DOHH2 (cell line): ENCODE results near the gene MMP21.

Source experiments
- H3F3A ChIP-seq: fragments of 200-600 bp; sonication (generic), shearing (Covaris generic); 2 replicates; pipeline ENCODE4 v1.6.0; 2016; ENCODE audit warnings: antibody characterized with exemption, mild to moderate bottlenecking; ENCODE audit not compliant: control insufficient read depth, insufficient read depth
- H3K27ac ChIP-seq: fragments of 200-600 bp; sonication (generic); 2 replicates; pipeline ENCODE4 v1.5.1; 2014; ENCODE audit warnings: low read depth, mild to moderate bottlenecking, low read length, moderate library complexity
- H3K27me3 ChIP-seq: fragments of 200-600 bp; sonication (generic); 2 replicates; pipeline ENCODE4 v1.6.1; 2014; ENCODE audit warnings: mild to moderate bottlenecking, low read length, mixed read lengths; ENCODE audit not compliant: control insufficient read depth
- H3K36me3 ChIP-seq: fragments of 200-600 bp; sonication (generic); 2 replicates; pipeline ENCODE4 v1.6.1; 2014; ENCODE audit warnings: mild to moderate bottlenecking, low read length, moderate library complexity, mixed read lengths; ENCODE audit not compliant: control insufficient read depth
- H3K4me1 ChIP-seq: fragments of 200-600 bp; sonication (generic); 2 replicates; pipeline ENCODE4 v1.6.1; 2014; ENCODE audit warnings: mild to moderate bottlenecking, low read length, mixed read lengths; ENCODE audit not compliant: control insufficient read depth
- H3K4me2 ChIP-seq: fragments of 200-600 bp; sonication (generic); 2 replicates; pipeline ENCODE4 v1.6.0; 2014; ENCODE audit warnings: mild to moderate bottlenecking, low read length, moderate library complexity
- H3K4me3 ChIP-seq: fragments of 200-600 bp; sonication (generic); 2 replicates; pipeline ENCODE4 v1.5.1; 2014; ENCODE audit warnings: mild to moderate bottlenecking, low read length, mixed read lengths
- H3K79me2 ChIP-seq: fragments of 200-600 bp; sonication (generic); 2 replicates; pipeline ENCODE4 v1.6.1; 2014; ENCODE audit warnings: mild to moderate bottlenecking, low read length, mixed read lengths; ENCODE audit not compliant: control insufficient read depth
- H3K9me2 ChIP-seq: fragments of 200-600 bp; sonication (generic); replicated peaks from 2 replicates; pipeline ENCODE4 v1.6.1; 2014; ENCODE audit warnings: mild to moderate bottlenecking, low read length, mixed read lengths; ENCODE audit not compliant: control insufficient read depth
- H3K9me3 ChIP-seq: fragments of 200-600 bp; sonication (generic); 2 replicates; pipeline ENCODE4 v1.6.1; 2014; ENCODE audit warnings: antibody characterized with exemption, low read length, mixed read lengths; ENCODE audit not compliant: control insufficient read depth, insufficient read depth
- H4K20me1 ChIP-seq: fragments of 200-600 bp; sonication (generic); 2 replicates; pipeline ENCODE4 v1.6.0; 2014; ENCODE audit warnings: low read depth, mild to moderate bottlenecking, antibody characterized with exemption, low read length, moderate library complexity; ENCODE audit not compliant: control insufficient read depth, insufficient read depth
- EZH2phosphoT487 ChIP-seq: fragments of 200-600 bp; sonication (generic); IDR thresholded peaks from 2 replicates; pipeline ENCODE4 v1.6.1; 2017; ENCODE audit warnings: borderline replicate concordance, mild to moderate bottlenecking, antibody characterized with exemption, low read length, moderate library complexity, mixed read lengths
- TF ChIP-seq, protein P1 (sequence below): fragments of 200-600 bp; sonication (generic); IDR thresholded peaks from one replicate; pipeline ENCODE4 v1.5.1; 2014; ENCODE audit warnings: antibody characterized with exemption, mild to moderate bottlenecking, low read depth, low read length; ENCODE audit not compliant: poor library complexity, severe bottlenecking

The MMP21 gene

DNA sequence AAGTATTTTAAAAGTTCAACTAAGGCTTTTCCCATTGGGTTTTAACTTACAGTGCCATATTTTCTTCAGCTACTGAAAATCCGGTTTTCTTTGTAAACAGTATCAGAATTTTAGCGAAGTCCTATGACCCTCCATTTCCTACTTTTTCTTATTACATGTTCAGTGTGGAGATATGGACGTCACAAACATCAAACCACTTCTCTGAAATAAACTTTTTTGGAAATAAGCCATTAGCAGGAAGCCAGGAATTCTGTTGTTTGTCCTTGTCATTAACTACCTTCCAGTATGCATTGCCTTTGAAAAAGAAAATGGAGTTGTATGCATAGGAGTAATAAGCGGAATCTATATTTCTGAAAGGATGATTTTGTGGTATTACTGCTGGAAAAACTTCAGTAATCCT lies 9.1 kb downstream of the MMP21 start:
- peaks cover 50% of the 10 kb centered on the region for H3K36me3 ChIP-seq

DNA sequence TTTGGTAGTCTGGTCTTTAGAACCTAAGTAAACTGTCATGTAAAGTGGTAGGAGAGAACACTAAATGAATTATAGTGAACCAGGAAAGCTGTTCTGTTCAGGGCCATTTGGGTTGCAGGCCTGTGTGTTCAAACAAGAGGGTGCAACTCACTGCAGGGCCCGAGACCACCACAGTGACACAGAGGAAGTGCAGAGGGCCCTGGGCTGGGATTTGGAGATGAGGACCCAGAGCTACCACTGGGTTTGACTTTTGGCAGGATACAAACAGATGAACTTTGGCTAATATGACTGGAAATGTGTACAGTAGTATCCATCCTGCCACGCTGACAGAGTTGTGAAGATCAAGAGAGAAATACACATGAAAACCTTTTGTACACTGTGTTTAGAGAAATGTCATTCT lies 9.8 kb downstream of the MMP21 start:
- Histone ChIP-seq H3K4me2 (no peak overlapping the region), H3K4me3 (no peak overlapping the region), H3K9me2 (no peaks in the 10 kb centered on the region), H3K79me2 (no peaks in the 10 kb centered on the region), H3K27ac (no peak overlapping the region), H3K9me3 (no peaks in the 10 kb centered on the region), H3K36me3 (peaks cover 57% of the 10 kb centered on the region), H4K20me1 (no peaks in the 10 kb centered on the region), H3K27me3 (no peaks in the 10 kb centered on the region), H3K4me1 (no peaks in the 10 kb centered on the region), H3F3A (0 out of 2 replicates have a peak, but pooled peaks cover 2% of the 10 kb centered on the region)
- TF ChIP-seq, protein P1, sequence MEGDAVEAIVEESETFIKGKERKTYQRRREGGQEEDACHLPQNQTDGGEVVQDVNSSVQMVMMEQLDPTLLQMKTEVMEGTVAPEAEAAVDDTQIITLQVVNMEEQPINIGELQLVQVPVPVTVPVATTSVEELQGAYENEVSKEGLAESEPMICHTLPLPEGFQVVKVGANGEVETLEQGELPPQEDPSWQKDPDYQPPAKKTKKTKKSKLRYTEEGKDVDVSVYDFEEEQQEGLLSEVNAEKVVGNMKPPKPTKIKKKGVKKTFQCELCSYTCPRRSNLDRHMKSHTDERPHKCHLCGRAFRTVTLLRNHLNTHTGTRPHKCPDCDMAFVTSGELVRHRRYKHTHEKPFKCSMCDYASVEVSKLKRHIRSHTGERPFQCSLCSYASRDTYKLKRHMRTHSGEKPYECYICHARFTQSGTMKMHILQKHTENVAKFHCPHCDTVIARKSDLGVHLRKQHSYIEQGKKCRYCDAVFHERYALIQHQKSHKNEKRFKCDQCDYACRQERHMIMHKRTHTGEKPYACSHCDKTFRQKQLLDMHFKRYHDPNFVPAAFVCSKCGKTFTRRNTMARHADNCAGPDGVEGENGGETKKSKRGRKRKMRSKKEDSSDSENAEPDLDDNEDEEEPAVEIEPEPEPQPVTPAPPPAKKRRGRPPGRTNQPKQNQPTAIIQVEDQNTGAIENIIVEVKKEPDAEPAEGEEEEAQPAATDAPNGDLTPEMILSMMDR = no peak
- no peak for TF ChIP-seq EZH2phosphoT487

More for the DNA sequence above, 9.1 kb downstream of the MMP21 start:
- no peak overlapping the region for H3K27ac ChIP-seq
- H3K4me3 ChIP-seq = no peak overlapping the region
- no peak overlapping the region for H3K4me2 ChIP-seq
- TF ChIP-seq, protein P1 = no peak
- TF ChIP-seq EZH2phosphoT487 = no peak
- H3K27me3 ChIP-seq = no peaks in the 10 kb centered on the region
- H3K4me1 ChIP-seq = no peaks in the 10 kb centered on the region
- 0 out of 2 replicates have a peak, but pooled peaks cover 2% of the 10 kb centered on the region for H3F3A ChIP-seq
- H3K9me2 ChIP-seq = no peaks in the 10 kb centered on the region
- no peaks in the 10 kb centered on the region for H4K20me1 ChIP-seq
- H3K79me2 ChIP-seq = no peaks in the 10 kb centered on the region
- H3K9me3 ChIP-seq = no peaks in the 10 kb centered on the region

DNA sequence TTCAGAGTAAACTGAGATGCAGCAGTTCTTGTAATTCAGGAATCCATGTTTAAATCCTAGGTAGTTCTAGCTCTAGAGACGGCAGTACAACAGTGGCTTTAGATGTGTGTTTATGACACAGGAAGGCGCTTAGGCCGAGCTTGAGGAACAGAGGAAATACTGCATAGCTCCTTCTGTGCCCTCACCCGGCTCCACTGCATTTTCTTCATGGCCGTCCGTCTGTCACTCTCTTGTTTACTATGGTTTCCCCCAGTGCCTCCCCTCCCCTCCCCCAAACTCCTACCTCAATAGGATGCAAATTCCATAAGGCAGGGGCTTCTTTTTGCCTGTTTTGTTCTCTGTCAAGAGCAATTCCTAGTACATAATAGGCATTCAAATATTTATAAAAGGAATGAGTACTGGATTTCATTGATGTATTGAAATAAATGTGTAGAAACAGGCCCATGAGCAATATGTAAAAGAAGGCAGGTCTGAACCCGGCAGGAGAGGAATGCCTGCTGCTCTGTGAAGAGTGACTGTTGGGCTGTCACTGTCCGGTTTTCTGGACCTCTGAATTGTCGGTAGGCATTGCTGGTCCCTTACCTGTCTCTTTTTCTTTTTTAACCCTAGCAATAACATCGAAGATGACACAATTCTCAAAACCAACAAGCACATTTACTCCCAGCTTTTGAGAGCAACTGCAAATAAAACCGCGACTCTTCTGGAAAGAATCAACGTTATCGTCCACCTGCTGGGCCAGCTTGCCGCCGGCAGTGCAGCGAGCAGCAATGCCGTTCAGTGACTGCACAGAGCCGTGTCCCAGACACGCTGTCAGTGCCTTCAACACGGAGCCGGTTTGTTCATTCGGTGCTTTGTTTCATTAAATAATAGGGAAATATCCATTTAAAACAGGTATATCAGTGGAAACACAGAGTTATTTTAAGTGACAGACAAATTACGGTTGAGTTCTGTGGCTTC lies 12.7 kb downstream of the MMP21 start:
- Histone ChIP-seq H3K4me2 (no peak overlapping the region), H3F3A (no peaks in the 10 kb centered on the region), H3K27ac (no peak overlapping the region), H3K9me2 (no peaks in the 10 kb centered on the region), H3K9me3 (no peaks in the 10 kb centered on the region), H3K79me2 (no peaks in the 10 kb centered on the region), H3K27me3 (no peaks in the 10 kb centered on the region), H3K4me1 (no peaks in the 10 kb centered on the region), H3K36me3 (peaks cover 80% of the 10 kb centered on the region), H3K4me3 (no peak overlapping the region), H4K20me1 (no peaks in the 10 kb centered on the region)
- TF ChIP-seq EZH2phosphoT487 = no peak
- TF ChIP-seq, protein P1 = no peak
